ENCODE results near the gene SH3RF3. TPM values are rescaled to one million over a fixed set of nuclear protein-coding genes. Genes with fewer than 3 reads are reported as not detected.

The SH3RF3 gene
- total RNA-seq, 1 donor from 2014 or later: 7.3 TPM

- H3K4me3 ChIP-seq (ENCODE audit: insufficient read depth, low read depth, low read length): no peak overlapping the region
- H3K9ac ChIP-seq (ENCODE audit: low read length): no peak overlapping the region
- peaks cover 13% of the 10 kb centered on the region for H3K27me3 Mint-ChIP-seq (ENCODE audit: low read depth, unreplicated experiment)
- no peak overlapping the region for H3K4me2 ChIP-seq (ENCODE audit: low read length)
- H3K36me3 Mint-ChIP-seq (ENCODE audit: low read depth, unreplicated experiment): peaks cover 8% of the 10 kb centered on the region
- no peak for FAIRE-seq
- H3K4me1 ChIP-seq (ENCODE audit: insufficient read depth, low read length): no peaks in the 10 kb centered on the region
- no peak overlapping the region for H3K27ac Mint-ChIP-seq (ENCODE audit: unreplicated experiment)
- no peaks in the 10 kb centered on the region for H3K9me3 ChIP-seq (ENCODE audit: insufficient read depth, low read depth, low read length)
- H3K4me3 Mint-ChIP-seq (ENCODE audit: unreplicated experiment): no peak overlapping the region
- no peak overlapping the region for H2AFZ ChIP-seq (ENCODE audit: low read depth, low read length)
- no peaks in the 10 kb centered on the region for H4K20me1 ChIP-seq (ENCODE audit: insufficient read depth, low read length)
- H3K36me3 ChIP-seq (ENCODE audit: insufficient read depth, low read length): peaks cover 5% of the 10 kb centered on the region
- DNase-seq (ENCODE audit: low read depth): peak; percentile 50
- peaks cover 7% of the 10 kb centered on the region for H3K9me3 Mint-ChIP-seq (ENCODE audit: unreplicated experiment)
- H3K27me3 ChIP-seq (ENCODE audit: insufficient read depth, low read length): peaks cover 5% of the 10 kb centered on the region
- H3K4me1 Mint-ChIP-seq (ENCODE audit: low read depth, unreplicated experiment): peaks cover 12% of the 10 kb centered on the region
- no peaks in the 10 kb centered on the region for H3K79me2 ChIP-seq (ENCODE audit: insufficient read depth, low read length)
- no peak overlapping the region for H3K27ac ChIP-seq (ENCODE audit: low read depth, low read length)
- no peak for TF ChIP-seq EZH2 (IDR thresholded peaks at IDR 0.05; ENCODE audit: insufficient read depth, low read length)
- TF ChIP-seq, protein P1, sequence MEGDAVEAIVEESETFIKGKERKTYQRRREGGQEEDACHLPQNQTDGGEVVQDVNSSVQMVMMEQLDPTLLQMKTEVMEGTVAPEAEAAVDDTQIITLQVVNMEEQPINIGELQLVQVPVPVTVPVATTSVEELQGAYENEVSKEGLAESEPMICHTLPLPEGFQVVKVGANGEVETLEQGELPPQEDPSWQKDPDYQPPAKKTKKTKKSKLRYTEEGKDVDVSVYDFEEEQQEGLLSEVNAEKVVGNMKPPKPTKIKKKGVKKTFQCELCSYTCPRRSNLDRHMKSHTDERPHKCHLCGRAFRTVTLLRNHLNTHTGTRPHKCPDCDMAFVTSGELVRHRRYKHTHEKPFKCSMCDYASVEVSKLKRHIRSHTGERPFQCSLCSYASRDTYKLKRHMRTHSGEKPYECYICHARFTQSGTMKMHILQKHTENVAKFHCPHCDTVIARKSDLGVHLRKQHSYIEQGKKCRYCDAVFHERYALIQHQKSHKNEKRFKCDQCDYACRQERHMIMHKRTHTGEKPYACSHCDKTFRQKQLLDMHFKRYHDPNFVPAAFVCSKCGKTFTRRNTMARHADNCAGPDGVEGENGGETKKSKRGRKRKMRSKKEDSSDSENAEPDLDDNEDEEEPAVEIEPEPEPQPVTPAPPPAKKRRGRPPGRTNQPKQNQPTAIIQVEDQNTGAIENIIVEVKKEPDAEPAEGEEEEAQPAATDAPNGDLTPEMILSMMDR (IDR thresholded peaks at IDR 0.05; ENCODE audit: insufficient read depth, low read depth, low read length): no peak
These were observed 408.7 kb downstream of the SH3RF3 start for GRCh38 chr2:109537565-109538222.

- H4K20me1 ChIP-seq (ENCODE audit: insufficient read depth, low read length): no peaks in the 10 kb centered on the region
- no peak overlapping the region for H3K9ac ChIP-seq (ENCODE audit: low read length)
- peaks cover 5% of the 10 kb centered on the region for H3K36me3 ChIP-seq (ENCODE audit: insufficient read depth, low read length)
- Mint-ChIP-seq H3K27ac (ENCODE audit: unreplicated experiment) (no peak overlapping the region), H3K4me1 (ENCODE audit: low read depth, unreplicated experiment) (peaks cover 12% of the 10 kb centered on the region), H3K36me3 (ENCODE audit: low read depth, unreplicated experiment) (peaks cover 8% of the 10 kb centered on the region), H3K4me3 (ENCODE audit: unreplicated experiment) (no peak overlapping the region), H3K27me3 (ENCODE audit: low read depth, unreplicated experiment) (peaks cover 10% of the 10 kb centered on the region), H3K9me3 (ENCODE audit: unreplicated experiment) (peaks cover 7% of the 10 kb centered on the region)
- H3K4me1 ChIP-seq (ENCODE audit: insufficient read depth, low read length): no peaks in the 10 kb centered on the region
- TF ChIP-seq, protein P1 (IDR thresholded peaks at IDR 0.05; ENCODE audit: insufficient read depth, low read depth, low read length): no peak
- TF ChIP-seq EZH2 (IDR thresholded peaks at IDR 0.05; ENCODE audit: insufficient read depth, low read length): no peak
- no peak overlapping the region for H2AFZ ChIP-seq (ENCODE audit: low read depth, low read length)
- no peak overlapping the region for H3K4me2 ChIP-seq (ENCODE audit: low read length)
- no peak overlapping the region for H3K4me3 ChIP-seq (ENCODE audit: insufficient read depth, low read depth, low read length)
- peaks cover 2% of the 10 kb centered on the region for H3K27me3 ChIP-seq (ENCODE audit: insufficient read depth, low read length)
- no peaks in the 10 kb centered on the region for H3K9me3 ChIP-seq (ENCODE audit: insufficient read depth, low read depth, low read length)
- DNase-seq (ENCODE audit: low read depth) (no peak), FAIRE-seq (no peak)
- H3K79me2 ChIP-seq (ENCODE audit: insufficient read depth, low read length): no peaks in the 10 kb centered on the region
- no peak overlapping the region for H3K27ac ChIP-seq (ENCODE audit: low read depth, low read length)
These were observed 409.5 kb downstream of the SH3RF3 start for GRCh38 chr2:109538546-109538945.

DNA sequence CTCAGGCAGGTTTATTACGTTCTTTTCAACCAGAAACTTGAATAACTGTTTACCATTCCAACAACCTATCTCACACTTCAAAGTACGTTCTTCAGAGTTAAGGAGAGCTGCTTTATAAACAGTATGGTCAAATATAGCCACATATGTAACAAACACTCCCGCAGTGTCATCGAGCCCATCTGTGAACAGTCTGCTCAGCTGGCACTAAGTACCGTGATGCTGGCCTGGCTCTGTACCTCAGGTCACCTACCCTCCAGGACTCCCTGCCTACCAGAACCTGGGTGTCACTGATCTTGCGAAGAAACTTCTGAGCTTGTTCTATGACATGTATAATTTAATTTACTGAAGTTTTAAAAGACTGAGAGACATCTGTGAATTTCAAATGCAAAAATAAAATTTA lies 413.4 kb downstream of the SH3RF3 start:
- Histone ChIP-seq H4K20me1 (ENCODE audit: insufficient read depth, low read length) (peaks cover 5% of the 10 kb centered on the region), H3K36me3 (ENCODE audit: insufficient read depth, low read length) (peaks cover 15% of the 10 kb centered on the region), H3K9ac (ENCODE audit: low read length) (no peak overlapping the region), H3K4me1 (ENCODE audit: insufficient read depth, low read length) (no peaks in the 10 kb centered on the region), H3K79me2 (ENCODE audit: insufficient read depth, low read length) (no peaks in the 10 kb centered on the region), H2AFZ (ENCODE audit: low read depth, low read length) (no peak overlapping the region), H3K4me2 (ENCODE audit: low read length) (no peak overlapping the region), H3K9me3 (ENCODE audit: insufficient read depth, low read depth, low read length) (no peaks in the 10 kb centered on the region), H3K27me3 (ENCODE audit: insufficient read depth, low read length) (no peaks in the 10 kb centered on the region), H3K27ac (ENCODE audit: low read depth, low read length) (no peak overlapping the region), H3K4me3 (ENCODE audit: insufficient read depth, low read depth, low read length) (no peak overlapping the region)
- FAIRE-seq (no peak), DNase-seq (ENCODE audit: low read depth) (no peak)
- no peaks in the 10 kb centered on the region for H3K27me3 Mint-ChIP-seq (ENCODE audit: low read depth, unreplicated experiment)
- H3K4me3 Mint-ChIP-seq (ENCODE audit: unreplicated experiment): no peak overlapping the region
- H3K27ac Mint-ChIP-seq (ENCODE audit: unreplicated experiment): no peak overlapping the region
- H3K9me3 Mint-ChIP-seq (ENCODE audit: unreplicated experiment): no peaks in the 10 kb centered on the region
- TF ChIP-seq EZH2 (IDR thresholded peaks at IDR 0.05; ENCODE audit: insufficient read depth, low read length): no peak
- TF ChIP-seq, protein P1 (IDR thresholded peaks at IDR 0.05; ENCODE audit: insufficient read depth, low read depth, low read length): no peak
- no peaks in the 10 kb centered on the region for H3K36me3 Mint-ChIP-seq (ENCODE audit: low read depth, unreplicated experiment)
- peaks cover 3% of the 10 kb centered on the region for H3K4me1 Mint-ChIP-seq (ENCODE audit: low read depth, unreplicated experiment)
